ENCODE data around the gene GOLIM4.
A peak's percentile ranks its signal among the peaks of the same experiment; 100 is the strongest.
"Not testable (repeated sequence)": the region's sequence is repeated elsewhere in the genome, so short reads cannot be mapped to it uniquely, and the experiment has no call there.

Gene GOLIM4

GRCh38 chr3:168095611-168096209 lies at the start of gene GOLIM4:
TSS of gene GOLIM4 (minus strand) at chr3:168095924. CDS start at chr3:168095285, 639 bp downstream.
- peak; percentile 95 for DNase-seq

DNA sequence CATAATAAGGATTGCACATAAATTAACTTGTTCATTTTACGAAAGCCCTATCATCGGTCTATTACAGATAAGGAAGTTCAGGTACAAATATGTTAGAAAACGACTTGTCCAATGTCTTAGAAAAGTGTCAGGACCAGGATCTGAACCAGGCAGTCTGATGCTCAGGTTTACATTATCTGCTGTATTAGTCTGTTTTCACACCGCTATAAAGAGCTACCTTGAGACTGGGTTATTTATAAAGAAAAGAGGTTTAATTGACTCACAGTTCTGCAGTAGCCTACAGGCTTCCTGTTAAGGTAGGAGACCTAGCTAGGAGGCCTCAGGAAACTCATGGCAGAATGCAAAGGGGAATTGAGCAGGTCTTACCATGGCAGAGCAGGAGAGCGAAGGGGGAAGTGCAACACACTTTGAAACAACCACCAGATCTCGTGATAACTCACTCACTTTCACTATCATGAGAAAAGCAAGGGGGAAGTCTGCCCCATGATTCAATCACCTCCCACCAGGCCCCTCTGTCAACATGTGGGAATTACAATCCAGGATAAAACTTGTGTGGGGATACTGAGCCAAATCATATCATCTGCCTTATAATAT lies 45.8 kb upstream of the GOLIM4 start:
- no peak for DNase-seq

- DNase-seq = no peak
Measured at GRCh38 chr3:168139947-168140346, 44.2 kb upstream of the GOLIM4 start.

DNA sequence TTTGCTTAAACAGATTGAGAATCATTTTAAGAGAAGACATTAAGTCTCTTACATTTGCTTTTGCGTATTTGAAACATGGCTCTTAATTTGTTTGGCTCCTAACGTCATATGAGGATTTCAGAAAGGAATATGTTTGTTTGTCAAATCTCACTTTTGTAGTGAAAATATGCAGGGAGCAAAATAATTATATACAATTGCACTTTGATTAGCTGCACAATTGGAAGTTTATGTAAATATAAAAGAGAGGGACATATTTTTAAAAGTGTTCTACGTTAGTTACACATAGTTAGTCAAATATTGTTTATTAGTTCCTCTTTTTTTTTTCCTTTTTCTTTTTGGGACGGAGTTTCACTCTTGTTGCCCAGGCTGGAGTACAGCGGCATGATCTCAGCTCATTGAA lies 42.7 kb upstream of the GOLIM4 start:
- no peak for DNase-seq

DNA sequence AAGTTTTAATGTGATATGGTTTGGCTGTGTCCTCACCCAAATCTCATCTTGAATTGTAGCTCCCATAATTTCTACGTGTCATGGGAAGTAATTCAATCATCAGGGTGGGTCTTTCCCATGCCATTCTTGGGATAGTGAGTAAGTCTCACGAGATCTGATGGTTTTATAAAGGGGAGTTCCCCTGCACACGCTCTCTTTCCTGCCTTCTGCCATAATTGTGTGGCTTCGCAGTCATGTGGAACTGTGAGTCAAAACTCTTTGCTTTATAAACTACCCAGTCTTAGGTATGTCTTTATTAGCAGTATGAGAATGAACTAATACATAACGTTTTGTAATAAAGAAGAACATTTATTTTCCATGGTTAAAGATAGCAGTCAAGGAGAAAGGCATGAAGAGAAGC lies 39.2 kb upstream of the GOLIM4 start:
- no peak for DNase-seq

- DNase-seq = not testable (repeated sequence)
Measured at GRCh38 chr3:168130250-168130649, 34.5 kb upstream of the GOLIM4 start.

- not testable (repeated sequence) for DNase-seq
Measured at GRCh38 chr3:168128463-168128862, 32.7 kb upstream of the GOLIM4 start.

GRCh38 chr3:168127466-168127865 lies 31.7 kb upstream of the GOLIM4 start:
- no peak for DNase-seq

- DNase-seq = no peak
Measured at GRCh38 chr3:168124791-168125190, 29.1 kb upstream of the GOLIM4 start.

DNA sequence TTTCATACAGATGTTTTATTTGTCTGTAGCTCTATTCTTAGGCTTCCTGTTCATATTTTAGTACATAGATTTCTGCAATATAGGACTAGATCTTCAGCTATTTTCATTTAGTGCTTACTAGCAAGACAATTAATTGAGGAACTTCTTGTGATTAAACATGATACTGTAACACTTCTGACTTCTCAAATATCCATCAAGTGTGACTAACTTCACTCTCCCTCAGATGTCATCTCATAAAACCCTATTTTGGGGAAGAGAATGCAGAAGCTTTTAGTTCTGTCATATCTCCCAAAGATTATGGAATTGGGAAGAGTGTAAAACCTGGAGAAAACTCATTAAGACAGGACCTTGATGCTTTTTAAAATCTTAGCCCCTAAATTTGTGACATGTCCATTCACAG lies 28.6 kb upstream of the GOLIM4 start:
- DNase-seq = no peak

DNA sequence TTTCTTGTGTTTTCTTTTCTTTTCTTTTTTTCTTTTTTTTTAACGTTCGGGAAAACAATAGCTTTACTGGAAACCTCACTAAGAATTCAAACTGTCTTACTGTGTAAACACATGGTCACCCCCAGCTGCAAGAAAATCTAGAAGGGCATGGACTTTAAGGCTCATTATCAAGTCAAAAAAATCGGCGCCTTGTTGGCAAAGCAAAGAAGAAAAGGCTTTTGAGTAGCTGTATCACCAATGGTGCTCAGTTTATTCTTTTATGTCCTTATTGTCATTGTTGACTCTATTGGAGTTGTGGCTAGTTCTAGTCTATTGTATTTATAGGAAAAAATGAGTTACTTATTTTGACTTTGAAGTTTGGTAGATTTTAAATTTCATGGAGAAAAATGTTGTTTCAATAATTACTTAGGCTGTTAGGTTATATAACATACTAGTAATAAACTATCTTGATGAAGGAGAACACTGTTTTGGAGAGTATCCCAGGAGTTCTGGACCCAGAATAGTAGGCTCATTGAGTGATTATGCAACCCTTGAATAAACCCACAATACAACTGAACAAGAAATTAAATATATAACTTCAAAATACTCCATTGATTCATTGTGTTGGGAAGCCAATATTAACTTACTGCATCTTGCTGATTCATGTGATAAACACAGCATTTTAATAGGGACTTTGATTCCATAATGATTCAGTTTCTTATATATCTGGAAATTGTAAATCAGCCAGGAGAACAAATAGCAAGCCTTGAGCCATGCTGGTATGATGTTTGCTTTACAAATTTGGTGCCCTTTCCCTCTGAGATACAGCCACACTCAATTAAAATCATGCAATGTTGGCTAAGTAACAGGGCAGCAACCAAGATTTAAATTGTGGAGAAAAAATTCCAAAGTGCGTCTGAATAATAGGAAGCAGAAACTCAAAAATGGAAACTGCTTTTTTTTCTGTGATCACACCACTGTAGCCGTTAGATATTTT lies 27.8 kb upstream of the GOLIM4 start:
- DNase-seq = peak; percentile 53

- no peak for DNase-seq
Measured at GRCh38 chr3:168121184-168122017, 25.7 kb upstream of the GOLIM4 start.

DNA sequence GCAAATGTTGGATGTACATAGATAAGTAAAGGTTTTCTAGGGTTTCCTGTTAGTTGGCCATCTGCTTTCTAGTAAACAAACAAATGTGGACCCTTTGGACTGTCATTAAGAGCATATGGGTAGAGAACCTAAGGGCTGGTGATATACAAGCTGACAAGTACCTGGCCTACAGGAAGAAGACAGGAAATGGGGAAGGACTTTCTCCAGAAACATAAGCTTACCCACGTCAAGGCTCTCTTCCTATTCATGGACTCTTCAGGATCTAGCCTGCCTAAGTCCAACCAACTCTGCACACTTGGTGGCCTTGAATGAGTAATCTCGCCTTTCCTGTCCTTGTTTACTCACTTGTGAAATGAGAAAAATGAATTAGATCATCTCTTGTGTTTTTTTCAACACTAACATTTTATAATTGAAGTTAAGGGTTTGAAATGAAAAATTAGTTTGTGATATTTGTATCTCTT lies 22.2 kb upstream of the GOLIM4 start:
- no peak for DNase-seq

GRCh38 chr3:168117059-168117458 lies 21.3 kb upstream of the GOLIM4 start:
- no peak for DNase-seq

GRCh38 chr3:168116279-168116678 lies 20.6 kb upstream of the GOLIM4 start:
- no peak for DNase-seq

- no peak for DNase-seq
Measured at GRCh38 chr3:168113848-168114247, 18.1 kb upstream of the GOLIM4 start.

- DNase-seq = no peak
Measured at GRCh38 chr3:168112894-168113293, 17.2 kb upstream of the GOLIM4 start.

- no peak for DNase-seq
Measured at GRCh38 chr3:168104361-168104760, 8.6 kb upstream of the GOLIM4 start.

DNA sequence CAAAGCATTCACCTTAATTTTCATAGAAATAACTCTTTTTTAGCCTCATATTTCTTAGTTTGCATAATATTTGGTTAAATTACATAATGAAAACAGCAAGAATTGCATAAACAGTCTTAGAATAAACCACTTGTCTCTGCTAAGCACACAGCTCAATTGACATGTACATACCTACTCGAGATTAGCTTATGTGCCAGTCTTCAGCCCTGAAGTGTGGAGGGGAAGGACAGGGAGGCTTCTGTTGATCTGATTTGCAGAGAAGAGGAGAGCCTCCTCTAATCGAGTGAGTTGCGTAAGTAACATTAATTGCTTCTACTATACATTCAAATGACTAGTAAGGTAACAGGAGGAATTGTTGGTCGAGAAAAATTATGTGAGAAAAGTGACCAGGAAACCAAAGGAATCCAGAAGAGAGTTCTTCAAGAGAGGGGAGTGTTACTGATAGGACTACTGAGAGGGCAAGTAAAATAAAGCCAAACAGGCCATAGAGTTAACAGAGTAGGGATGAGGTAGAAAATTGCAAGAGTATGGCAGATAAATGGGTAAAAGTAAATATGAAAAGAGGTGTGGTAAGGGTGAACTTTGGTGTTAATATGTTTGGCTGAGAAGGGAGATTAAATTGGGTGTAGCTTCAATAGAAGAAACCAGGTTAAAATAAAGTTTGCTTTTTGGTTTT lies 7.1 kb upstream of the GOLIM4 start:
- no peak for DNase-seq

GRCh38 chr3:168100777-168101492 lies 5.2 kb upstream of the GOLIM4 start:
- no peak for DNase-seq

DNA sequence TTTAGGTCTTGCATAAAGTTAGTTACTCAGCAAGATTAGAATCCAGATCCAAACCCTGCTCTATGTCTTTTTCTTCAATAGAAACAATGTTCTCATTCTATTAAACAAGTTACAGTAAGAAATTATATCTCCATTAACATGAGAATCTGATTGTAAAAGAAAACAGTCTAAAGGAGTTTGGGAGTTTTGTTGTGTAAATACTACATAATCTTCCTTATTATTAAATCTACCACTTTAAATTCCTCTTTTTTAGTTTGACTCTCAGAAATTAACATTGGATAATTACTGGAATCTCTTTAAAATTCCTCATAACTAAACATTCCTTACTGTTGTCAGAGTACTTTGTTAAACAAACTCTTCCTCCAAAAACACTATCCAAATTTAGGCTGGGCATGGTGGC lies 1.7 kb upstream of the GOLIM4 start:
- no peak for DNase-seq
